ENCODE results near the gene AZI2.

GRCh38 chr3:28286595-28286994 lies 62.0 kb downstream of the AZI2 start:
- TF ChIP-seq CTCF (IDR thresholded peaks at IDR 0.05), result peak; percentile 26 to 65 (median 40)
- no peak for TF ChIP-seq POLR2A (IDR thresholded peaks at IDR 0.05)

All from esophagus squamous epithelium (tissue), 4 donors.